Kidney tubule cell (primary cell): ENCODE data around the gene FOXN3.
A peak's percentile ranks its signal among the peaks of the same experiment; 100 is the strongest.

Experiments used
- DNase-seq: peaks from one replicate; pipeline ENCODE4 v3.0.0-alpha.2; 2018; ENCODE audit warnings: low spot score

The FOXN3 gene

DNA sequence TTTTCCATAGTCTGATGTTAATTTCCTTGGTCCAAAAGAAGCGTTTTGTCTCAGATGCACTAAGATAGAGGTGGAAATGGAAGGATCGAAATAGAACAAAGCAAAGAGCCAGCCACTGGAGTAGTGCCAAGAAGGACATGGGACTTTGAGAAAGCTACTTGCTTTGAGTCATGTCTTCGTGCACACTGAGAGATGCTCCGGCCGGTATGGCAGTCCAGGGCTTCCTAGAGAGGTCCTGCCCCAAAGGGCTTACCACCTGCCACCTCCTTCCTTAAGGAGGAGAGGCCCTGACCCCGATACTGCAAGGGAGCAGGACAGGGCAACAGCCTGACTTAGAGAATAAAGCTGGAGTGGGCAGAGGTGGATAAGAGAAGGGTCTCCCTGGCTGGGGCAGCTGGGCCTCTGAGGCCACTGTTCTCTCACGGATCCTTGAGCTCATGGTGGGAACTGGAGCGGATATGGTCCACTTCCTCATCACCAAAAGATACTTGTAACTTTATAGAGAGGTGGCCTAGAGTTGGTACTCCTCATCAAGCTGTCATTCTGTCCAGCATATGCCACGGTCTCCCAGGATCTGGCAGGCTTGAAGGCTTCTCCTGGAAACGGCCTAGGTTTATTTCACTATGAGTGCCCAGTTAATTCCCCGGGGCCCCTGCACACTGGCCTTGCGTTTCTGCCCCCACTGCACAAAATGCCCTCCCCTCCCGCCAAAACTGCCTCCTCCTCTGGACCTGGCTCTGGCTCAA is 57.4 kb downstream of the FOXN3 start:
- no peak for DNase-seq

DNA sequence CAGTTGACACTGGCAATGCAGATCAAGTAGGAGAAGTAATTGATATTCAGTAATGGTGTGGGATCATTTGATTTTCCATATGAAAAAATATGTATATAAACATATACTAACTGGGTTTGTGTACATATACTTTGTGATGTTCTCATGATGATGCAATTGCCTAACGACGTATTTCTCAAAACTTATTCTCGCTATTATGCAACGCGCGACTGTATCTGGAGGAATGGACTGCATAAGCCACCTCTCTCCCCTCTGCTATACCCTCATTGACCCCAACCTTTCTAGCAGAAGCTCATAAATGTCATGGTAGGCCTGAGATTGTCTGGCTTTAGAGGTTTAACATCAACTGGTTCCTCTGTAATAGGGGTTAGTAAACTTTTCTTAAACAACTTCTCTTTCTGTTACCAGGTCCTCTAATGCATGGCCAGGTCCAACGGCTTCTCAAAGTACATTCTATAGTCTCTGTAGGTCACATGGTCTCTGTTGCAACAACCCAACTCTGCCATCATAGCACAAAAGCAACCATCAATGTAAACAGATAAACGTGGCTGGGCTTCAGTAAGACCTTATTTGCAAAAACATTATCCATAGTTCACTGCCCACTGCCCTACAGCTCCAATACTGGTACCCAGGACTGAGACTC is 59.3 kb downstream of the FOXN3 start:
- no peak for DNase-seq

DNA sequence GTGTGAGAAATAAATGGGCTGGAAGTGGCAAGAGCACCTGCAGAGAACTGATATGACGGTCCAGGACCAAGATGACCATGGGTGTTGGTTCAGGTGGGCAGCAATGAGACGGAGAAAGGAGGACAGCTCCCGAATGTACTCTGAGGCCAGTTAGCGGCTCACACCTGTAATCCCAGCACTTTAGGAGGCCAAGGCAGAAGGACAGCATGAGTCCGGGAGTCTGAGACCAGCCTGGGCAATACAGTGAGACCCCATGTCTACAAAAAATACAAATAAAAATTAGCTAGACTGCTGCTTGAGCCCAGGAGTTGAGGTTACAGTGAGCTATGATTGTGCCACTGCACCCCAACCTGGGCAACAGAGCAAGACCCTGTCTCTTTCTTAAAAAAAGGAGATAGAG is 60.1 kb downstream of the FOXN3 start:
- DNase-seq, result no peak

DNA sequence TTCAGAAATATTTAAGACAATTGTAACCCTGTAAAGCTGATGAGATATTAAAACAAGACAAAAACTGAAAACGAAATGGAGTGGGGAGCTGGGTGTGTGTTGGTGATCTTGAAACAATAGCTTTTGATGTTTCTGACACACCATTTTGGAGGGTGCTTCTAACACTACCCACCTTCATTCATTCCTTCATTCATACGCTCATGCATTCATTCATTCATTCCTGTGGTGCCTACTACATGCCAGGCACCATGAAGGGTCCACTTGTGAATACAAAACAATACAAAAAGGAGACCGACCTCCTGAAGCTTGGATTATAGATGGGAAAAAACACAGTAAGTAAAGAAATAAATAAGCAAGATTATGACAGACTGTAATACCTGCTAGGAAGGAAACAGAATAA is 60.5 kb downstream of the FOXN3 start:
- no peak for DNase-seq

DNA sequence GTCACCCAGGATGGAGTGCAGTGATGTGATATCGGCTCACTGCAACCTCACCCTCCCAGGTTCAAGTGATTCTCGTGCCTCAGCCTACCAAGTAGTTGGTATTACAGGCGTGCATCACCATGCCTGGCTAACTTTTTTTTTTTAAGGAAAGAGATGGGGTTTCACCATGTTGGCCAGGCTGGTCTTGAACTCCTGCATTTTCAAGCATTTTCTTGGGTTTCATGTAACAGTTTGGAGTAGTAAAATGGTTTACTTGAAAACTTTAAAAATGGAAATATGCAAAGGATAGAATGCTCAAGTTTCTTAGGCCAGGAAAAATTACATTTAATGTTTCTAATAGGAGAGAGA is 63.3 kb downstream of the FOXN3 start:
- no peak for DNase-seq

DNA sequence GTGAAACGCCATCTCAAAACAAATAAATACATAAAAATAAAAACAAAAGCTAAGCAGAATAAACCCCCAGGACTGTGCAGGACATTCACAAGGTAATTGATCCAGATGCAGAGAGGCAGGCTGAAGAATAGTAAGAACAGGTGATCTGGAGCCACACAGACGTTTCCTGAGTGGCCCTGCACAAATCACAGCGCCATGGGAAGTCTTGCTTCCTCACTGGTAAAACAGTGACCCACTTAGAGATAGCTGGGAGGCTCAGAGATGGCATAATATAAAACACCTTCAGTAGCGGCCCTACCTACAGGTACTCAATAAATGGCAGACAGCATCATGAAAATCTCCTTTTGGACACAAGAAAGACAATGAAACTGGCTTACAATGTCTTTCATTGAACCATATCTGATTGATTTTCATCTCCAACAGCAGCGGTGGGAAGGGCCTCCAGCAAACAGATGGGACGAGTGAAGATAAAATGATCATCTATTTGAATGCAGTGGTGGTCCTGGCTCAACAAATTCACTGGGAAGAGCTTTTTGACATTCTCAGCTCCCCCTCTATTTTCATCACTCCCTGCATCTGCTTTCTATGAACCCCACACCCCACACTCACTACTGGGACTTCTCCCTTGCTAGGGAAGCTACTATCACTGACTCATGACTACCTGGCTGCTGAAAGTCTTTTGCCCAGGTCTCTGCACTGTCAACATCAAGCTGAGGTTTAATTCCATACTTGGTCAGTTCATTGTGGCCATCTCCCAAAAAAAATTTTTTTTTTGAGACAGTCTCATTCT is 63.9 kb downstream of the FOXN3 start:
- DNase-seq, result no peak

DNA sequence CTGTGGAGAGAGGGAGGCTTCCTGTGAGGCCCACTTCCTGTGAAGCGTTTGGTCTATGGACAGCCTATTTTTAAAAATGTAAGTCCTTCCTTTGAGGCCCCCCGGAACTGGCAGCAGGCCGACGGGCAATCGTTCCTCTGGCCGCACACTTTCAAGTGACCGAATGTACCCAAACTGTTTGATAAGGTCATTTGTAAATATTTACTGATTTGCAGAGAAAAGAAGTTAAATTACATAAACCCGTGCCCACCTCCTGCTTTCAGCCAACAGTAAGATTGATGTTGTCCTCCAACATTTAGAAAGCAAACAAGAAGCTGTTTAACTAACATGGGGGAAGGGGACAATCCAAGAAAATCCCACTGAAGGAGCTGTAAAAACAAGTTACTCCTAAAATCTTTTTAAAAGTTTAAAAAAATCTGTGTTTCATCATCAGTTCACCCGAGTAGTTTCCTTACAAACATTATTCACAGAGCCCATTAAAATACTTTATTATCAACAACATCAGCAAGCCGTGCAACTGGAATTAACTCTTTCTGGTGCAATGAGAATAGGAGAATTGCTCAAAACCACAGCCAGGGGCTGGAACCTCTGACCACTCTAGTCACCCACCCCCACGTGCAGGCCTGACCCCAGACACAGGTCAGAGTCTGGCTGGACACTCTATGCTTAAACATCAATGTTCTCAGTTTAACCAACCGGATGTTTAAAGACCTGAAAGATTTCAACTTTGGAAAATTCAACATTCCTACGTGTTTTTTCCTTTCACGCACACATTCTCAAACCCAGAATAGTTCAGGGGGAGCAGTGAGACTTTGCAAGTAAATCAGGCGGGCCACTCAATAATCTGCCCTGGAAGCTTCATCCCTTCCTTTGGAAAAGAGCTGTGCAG is 65.3 kb downstream of the FOXN3 start:
- DNase-seq, result no peak

DNA sequence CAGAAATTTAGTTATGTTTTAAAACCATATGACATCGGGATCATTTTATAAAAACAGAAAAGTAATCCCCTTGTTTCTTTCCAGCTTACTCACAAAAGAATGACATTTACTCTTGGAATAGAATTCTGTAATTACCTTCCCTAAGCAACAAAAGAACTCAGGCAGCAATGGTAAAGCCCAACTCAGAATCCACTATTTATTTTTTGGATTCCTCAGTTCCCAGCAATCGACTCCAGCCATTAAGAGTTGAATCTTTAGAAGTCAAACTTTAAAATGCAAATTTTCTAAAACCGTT is 65.9 kb downstream of the FOXN3 start:
- no peak for DNase-seq

DNA sequence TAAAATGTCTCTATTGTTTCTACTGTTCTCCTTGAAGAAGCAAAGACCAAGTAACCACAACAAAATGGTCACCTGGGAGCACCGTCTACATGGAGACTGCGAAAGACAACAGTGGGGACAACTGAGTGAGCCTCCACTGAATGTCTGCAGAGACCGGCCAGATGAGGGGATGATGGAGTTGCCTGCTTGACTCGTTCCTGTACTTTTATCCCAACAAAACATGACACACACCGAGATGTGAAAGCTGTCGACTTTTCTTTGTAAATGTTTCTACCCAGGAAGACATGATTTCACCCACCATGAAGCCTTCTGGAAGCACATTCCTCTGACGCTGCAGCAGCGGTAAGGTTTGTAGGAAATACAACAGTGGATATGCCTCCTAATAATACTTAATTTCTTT is 66.9 kb downstream of the FOXN3 start:
- no peak for DNase-seq

DNA sequence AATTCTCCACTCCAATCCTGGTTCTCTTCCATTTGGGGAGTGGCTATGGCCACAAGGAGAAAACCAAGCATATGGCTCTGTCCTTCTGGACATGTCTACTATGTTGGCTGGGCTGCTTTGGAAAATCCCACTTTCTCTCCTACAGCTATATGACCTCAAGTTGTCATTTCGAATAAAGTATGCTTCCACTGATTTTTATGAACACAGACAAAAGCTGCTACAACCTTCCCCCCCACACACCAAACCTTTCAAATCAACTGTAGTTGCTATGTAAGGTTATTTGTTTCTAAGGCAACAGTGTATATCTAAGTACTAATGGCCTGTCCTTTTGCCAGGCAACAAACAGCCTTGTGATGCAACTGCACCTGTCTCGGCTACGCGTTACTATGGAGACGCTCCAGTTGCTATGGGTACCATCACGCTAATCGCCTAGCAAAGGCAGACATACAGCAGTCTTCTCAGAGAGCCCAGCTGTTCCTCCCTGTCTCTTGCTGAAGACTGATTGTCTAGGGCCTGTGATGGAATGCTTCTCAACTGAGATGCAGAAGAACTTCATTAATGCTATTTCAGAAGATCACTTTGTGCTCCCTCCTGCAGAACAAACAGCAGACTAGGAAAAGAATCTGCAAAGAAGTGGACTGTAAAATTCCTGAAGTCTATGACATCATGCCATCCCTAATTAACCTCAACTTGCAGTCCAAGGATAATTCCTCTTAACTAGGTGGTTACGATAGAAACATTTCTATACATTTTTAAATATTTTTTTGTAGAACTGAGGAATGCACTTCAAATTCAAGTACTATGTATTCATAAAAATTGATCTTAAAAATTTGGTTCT is 67.6 kb downstream of the FOXN3 start:
- DNase-seq, result peak; percentile 30

DNA sequence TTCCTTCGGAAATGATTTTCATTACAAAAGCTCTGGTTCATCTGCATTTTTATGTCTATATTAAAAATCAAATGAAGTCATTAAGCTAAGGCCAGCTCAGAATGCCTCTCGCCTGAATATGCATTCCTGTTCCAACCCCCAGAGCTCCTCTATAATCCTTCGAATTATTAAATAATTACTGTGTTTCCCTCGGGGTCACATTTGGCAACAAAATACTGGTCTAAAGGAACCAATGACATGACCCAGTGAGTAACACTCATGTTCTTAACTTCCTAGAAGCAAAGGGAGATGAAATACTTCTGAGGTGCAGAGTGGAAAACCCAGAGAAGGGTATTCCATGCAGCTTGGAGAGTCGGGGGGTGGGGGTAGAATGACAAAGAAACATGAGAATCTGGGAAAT is 68.3 kb downstream of the FOXN3 start:
- no peak for DNase-seq

DNA sequence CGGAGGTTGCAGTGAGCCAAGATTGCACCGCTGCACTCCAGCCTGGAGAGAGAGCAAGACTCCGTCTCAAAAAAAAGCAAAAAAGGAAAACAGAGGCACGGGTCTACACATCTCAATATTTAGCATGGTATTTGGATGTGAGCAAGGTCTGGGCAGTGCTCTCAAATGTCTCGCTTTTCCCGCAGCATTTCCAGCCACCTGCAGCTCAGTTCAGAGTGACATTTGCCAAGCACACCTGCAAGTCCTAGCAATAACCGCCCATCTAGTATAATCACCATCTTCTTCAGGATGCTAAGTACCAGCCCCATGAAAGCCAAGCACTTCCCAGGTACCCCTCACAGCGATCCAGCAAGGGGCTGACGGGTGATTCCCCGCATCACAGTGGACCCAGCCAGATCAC is 69.1 kb downstream of the FOXN3 start:
- no peak for DNase-seq

DNA sequence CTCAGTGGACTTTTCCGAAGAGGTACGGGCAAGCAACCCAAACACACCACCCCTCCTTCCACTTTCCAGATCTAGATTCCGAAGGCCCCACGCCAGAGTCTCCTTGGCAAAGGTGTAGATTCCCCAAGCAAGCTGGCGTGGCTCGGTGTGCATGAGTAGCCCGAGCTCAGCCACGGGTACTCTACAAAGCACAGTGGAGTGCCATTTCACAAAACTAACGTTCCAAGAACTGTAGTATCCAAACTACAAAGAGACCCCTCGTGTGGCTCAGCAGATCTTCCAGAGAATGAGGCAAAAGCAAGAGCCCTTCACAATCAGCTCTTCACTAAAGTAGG is 72.1 kb downstream of the FOXN3 start:
- no peak for DNase-seq

DNA sequence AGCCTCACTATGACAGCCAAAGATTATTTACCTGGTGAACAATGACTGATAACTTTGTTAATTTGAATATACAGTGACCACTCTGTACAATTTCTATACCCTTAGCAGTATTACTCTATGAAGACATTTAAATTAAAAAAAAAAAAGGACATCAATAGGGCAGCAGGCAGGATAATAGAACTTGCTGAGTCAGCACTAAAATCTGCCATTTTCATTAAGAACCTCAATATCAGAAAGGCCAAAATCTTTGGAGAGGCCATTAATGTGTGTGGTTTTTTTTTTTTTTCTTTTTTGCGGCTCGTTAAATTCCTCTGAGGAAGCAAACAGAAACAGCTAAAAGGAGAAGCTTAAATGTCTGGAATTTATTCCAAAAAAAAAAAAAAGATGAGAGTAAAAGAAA is 73.7 kb downstream of the FOXN3 start:
- DNase-seq, result no peak

DNA sequence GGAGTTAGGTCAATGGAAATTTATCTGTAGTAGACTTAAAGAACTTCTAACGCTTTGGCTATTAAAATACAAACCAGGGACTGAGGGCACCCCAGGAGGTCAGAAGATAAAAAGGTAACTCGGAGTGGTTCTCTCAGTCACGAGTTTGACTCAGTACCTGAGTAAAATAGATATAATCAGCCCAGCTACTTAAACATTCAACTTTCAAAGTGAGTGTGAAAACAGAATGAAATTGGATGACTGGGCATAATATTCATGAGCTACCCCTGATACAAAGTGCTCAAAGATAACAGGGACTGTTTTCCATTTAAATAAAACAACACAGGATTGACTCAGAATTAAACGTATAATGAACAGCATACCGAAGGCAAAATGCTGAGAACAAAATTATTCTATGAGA is 75.0 kb downstream of the FOXN3 start:
- no peak for DNase-seq

DNA sequence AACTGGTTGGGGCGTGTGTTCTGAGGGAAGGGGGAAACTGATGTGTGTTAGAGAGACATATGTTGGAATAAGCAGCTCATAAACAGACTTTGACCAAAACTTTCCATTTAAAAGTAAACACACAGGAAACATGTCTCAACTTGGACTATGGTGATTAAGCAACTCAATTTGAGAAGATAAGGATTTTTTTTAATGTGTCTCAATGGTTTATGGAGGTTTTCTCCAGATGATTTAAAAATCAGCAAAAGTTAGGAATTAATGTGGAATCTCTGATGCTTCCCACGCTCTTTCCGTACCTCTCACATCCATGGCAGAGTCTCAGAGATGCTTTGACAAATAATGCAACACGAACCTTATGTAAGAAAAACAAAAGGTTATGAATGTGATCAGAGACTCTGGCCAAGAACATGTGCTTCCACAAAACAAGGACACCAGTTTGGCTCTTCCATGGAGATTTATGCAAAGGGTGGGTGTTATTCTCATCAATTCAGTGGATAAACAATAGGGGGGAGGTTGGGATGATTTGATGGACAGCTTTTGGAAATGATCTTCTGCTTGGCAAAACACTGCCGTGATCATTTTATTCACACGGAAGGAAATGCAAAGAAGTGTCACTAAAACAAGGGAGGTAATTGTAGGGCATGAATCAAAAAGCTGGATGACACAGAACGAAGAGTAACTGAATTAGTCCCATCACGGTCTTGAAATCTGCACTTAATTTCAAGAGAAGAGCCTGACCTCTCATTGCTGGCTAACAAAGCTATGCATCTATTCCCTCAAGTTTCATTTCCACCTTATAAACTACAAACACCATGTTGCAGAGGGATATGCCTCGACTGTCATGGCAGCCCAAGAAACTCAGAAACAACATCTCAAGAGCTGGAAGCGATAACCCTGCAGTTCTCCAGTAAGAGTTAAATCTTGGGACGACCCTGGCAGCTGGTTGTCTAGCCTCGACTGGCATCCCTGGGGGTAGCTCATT is 76.5 kb downstream of the FOXN3 start:
- no peak for DNase-seq

DNA sequence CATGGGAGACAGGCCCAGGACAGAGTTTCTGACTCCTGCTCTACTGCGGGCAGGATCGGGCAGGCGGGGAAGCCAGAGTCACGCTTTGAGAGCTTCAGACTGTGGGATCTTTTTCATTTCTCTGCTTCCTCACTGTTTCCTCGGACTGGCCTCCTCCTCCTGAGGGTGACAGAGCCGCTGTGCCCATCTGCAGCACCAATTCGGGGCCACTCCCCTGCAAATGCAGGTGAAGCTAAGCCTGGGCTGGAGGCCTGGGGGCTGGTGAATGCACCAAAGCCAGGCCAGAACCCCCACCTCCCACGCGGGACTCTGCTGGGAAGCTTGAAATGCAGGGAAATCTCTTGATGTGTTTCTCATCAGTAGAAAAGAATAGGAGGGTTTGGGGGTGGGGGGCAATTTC is 77.5 kb downstream of the FOXN3 start:
- no peak for DNase-seq

DNA sequence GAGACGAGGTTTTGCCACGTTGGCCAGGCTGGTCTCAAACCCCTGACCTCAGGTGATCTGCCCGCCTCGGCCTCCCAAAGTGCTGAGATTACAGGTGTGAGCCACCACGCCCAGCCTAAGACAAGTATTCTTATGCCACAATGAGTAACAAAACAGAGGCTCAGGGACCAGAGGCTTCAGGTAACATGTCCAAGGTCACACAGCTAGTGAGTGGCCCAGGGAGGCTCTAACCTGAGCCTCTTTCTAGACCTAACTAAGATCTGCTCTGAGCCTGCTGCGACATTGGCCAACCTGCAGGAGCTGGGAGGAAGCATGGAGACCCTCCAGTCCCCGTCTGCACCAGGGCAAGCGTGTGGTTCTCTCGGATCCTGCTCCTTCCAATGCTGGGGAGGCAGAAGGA is 77.9 kb downstream of the FOXN3 start:
- DNase-seq, result no peak

DNA sequence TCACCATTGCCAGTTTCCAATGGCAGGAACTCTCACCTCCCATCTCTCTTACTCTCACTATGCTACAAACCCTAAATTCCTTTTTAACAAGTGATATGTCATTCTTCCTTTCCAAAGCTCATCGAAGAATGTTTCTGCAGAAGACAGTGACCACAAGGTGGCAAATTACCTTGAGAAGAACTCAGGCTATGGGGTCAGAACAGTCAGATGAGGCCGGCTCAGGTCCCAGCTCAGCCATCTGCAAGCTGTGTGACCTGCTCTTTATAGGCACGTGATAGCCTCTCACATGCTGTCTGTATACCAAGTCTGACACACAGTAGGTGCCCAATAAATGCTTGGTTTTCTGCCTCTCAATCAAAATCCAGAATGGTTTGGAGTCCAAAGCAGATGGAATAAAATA is 80.7 kb downstream of the FOXN3 start:
- no peak for DNase-seq

DNA sequence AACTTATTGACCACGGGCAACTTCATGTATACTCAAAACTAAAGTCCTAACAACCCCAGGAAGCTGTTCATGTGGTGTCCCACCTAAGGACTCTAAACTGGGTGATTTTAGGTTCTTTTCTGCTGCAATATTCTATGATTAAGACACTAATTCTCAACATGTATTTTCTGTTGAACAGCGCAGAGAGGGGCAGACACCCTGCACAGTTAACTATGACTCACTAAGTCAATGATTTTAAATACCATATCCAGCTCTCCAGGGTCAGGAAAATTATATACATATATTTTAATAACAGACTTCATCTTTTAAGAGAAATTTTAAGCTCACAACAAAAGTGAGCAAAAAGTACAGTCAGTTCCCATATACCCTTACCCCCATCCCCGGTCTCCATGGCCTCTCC is 85.0 kb downstream of the FOXN3 start:
- no peak for DNase-seq

DNA sequence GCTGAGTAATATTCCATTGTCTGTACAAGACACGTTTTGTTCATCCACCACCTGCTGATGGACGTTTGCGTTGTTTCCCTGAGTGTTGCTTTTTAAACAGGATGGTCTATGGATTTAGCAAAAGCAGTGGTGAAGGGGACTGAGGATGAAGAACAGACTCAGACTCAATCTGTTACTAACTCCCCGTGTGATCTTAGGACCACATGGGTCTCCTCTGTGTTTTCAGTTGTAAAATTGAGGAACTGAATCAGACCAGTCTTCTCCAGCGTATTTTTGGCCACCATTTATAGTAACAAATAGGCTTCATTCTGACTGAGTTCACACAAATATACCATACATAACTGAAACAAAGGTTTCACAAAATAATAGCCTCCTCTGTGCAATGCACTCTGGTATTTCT is 85.6 kb downstream of the FOXN3 start:
- DNase-seq, result no peak
